Measurements from ENCODE around the gene NUP37.
"Not testable (repeated sequence)": the region's sequence is repeated elsewhere in the genome, so short reads cannot be mapped to it uniquely, and the experiment has no call there.

NUP37 gene, protein sequence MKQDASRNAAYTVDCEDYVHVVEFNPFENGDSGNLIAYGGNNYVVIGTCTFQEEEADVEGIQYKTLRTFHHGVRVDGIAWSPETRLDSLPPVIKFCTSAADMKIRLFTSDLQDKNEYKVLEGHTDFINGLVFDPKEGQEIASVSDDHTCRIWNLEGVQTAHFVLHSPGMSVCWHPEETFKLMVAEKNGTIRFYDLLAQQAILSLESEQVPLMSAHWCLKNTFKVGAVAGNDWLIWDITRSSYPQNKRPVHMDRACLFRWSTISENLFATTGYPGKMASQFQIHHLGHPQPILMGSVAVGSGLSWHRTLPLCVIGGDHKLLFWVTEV

GRCh38 chr12:102119674-102120563 lies at the start of gene NUP37, which contains the start of gene PARPBP:
NUP37 (minus strand) TSS chr12:102120114; CDS start chr12:102118518, 1,596 bp downstream.
PARPBP (plus strand) TSS chr12:102120183; CDS start chr12:102123889, 3,706 bp downstream.
- DNase-seq, result peak; percentile 54 to 77

DNA sequence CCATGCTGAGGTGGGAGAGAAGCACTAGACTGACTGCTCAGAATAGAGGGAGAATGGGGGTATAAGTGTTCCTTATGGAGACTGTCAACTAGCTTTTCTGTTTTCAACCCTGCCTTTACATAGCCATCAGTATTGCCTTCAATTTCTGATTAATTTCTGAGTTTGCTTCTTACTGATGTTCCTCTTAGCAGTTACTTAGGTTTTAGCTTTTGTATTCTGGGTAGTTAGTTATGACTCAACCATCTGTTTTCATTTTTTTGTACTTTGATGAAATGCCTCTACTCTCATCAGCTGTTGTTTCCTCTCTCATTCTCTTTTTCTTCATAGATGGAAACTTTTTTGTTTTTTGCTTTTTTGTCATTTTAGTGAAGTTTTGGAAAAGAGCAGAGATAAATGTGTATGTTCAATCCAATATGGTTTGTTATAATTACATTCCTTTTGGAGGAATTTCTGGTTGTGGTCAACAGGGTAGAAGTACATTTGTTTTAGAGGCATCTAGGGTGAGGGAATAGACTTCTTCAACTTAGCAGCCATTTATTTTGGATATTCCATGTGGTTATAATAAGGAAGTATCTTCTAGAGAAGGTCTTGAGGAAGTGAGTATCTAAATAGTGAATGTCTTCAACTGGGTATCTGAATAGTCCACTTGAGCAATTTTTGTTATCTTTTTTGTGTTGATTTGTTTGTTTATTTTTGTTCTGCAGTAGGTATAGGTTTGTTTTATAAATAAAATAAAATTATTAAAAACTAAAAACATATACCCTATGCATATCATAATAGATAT lies 48.1 kb upstream of the NUP37 start:
- DNase-seq, result no peak

- no peak for DNase-seq
These were observed 43.5 kb upstream of the NUP37 start for GRCh38 chr12:102163383-102163782.

DNA sequence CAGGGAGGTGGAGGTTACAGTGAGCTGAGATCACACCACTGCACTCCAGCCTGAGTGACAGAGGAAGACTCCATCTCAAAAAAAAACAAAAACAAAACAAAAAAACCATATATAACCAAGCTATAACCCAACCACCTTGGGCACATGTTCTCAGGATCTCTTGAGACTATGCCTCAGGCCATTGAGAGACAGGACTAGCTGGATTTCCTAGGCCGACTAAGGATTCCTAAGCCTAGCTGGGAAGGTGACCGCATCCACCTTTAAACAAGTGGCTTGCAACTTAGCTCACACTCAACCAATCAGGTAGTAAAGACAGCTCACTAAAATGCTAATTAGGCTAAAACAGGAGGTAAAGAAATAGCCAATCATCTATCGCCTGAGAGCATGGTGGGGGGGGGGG lies 35.3 kb upstream of the NUP37 start:
- DNase-seq, result not testable (repeated sequence)

DNA sequence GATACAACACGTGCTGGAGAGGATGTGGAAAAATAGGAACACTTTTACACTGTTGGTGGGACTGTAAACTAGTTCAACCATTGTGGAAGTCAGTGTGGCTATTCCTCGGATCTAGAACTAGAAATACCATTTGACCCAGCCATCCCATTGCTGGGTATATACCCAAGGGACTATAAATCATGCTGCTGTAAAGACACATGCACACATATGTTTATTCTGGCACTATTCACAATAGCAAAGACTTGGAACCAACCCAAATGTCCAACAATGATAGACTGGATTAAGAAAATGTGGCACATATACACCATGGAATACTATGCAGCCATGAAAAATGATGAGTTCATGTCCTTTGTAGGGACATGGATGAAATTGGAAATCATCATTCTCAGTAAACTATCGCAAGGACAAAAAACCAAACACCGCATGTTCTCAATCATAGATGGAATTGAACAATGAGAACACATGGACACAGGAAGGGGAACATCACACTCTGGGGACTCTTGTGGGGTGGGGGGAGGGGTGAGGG lies 27.2 kb upstream of the NUP37 start:
- DNase-seq, result not testable (repeated sequence)

GRCh38 chr12:102144221-102144620 lies 24.3 kb upstream of the NUP37 start:
- no peak for DNase-seq

- DNase-seq, result not testable (repeated sequence)
These were observed 23.0 kb upstream of the NUP37 start for GRCh38 chr12:102142866-102143373.

- DNase-seq, result not testable (repeated sequence)
These were observed 17.7 kb upstream of the NUP37 start for GRCh38 chr12:102137619-102138018.

- DNase-seq, result not testable (repeated sequence)
These were observed 11.5 kb upstream of the NUP37 start for GRCh38 chr12:102131442-102131841.

DNA sequence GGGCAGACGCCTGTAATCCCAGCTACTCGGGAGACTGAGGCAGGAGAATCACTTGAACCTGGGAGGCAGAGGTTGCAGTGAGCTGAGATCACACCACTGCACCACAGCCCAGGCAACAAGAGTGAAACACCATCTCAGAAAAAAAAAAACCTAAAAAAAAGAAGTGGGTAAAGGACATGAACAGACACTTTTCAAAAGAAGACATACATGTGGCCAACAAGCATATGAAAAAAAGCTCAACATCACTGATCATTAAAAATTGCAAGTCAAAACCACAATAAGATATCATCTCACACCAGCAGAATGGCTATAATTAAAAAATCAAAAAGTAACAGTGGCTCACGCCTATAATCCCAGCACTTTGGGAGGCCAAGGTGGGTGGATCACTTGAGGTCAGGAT lies 10.8 kb upstream of the NUP37 start:
- not testable (repeated sequence) for DNase-seq

GRCh38 chr12:102121328-102121727 lies 1.4 kb upstream of the NUP37 start:
- not testable (repeated sequence) for DNase-seq

DNA sequence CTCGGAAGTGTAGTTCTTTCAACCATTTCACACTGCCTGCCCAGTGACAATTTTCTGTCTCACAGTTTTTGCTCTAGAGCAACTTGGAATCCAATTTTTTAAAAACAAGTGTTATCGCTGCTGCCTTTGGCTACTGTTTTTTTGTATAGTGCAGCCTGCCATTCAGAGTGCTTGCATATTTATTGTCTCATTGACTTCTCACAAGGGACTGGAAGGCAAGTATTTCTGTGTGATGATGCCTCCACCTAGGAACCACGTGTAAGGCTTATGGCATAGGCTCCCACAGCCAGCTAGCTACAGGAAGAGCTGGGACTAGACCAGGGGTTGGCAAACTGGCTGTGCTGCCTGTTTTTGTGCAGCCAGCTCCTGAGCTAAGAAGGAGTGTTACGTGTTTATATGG lies 972 bp upstream of the NUP37 start:
- no peak for DNase-seq

DNA sequence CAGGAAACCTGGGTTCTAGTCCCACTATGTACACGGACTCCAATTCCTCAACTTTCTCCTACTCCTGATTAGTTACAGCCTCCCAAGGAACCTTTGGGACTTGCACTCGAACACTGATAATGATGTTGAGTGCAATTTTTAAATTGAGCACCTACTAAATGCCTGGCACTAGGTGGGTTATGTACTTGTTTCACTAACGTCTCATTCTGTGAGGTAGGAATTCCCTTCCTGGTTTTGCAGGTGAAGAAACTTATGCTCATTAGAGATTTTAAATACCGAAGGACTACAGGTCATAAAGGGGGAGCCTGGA lies 605 bp upstream of the NUP37 start:
- DNase-seq, result no peak

- no peak for DNase-seq
These were observed 1.0 kb downstream of the NUP37 start for GRCh38 chr12:102118874-102119273.

DNA sequence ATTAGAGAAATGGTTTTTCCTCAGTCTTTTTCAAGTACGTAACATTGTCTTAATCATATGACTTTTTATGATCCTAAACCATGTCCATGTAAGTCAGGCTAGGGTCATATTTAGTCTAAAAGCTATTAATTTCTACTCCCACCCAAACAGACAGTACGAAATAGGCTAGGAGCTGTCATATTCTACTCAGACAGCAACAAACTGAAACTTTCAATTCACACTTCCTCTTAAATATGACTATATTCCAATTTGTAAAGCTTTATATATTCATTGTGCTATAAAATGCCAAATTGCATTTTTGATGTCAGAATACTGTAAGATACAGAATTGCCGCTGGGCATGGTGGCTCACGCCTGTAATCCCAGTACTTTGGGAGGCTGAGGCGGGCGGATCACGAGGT lies 3.5 kb downstream of the NUP37 start:
- DNase-seq, result no peak

DNA sequence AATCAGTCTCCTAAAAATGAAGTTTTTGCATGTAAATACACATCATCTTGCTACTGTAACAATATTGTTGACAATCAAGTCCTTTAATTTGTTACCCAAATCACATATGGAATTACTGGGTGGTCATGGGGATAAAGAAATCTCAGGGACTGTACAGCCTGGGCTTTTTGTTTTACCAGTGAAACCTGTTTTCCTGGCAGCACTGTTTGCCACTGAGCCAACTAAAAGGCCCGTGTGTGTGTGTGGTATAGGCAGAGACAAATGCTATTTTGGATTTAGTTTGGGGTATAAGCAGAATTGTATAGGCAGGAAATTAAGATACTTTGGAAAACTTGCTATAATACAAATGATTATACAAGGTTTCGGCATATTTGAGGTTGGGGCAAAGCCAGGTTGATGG lies 5.7 kb downstream of the NUP37 start:
- no peak for DNase-seq

- DNase-seq, result no peak
These were observed 9.1 kb downstream of the NUP37 start for GRCh38 chr12:102110782-102111181.

DNA sequence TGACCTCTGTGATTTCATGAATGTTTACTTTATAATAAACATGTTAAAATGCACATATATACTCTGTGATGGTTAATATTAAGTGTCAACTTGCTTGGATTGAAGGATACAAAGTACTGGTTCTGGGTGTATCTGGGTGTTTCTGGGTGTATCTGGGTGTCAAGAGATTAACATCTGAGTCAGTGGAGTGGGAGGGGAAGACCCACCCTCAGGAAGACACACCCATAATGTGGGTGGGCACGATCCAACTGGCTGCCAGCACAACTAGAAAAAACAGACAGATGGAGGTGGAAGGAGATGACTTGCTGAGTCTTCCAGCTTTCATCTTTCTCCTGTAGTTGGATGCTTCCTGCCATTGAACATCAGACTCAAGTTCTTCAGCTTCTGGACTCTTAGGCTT lies 11.9 kb downstream of the NUP37 start:
- DNase-seq, result no peak

GRCh38 chr12:102106905-102107304 lies 13.0 kb downstream of the NUP37 start:
- no peak for DNase-seq

DNA sequence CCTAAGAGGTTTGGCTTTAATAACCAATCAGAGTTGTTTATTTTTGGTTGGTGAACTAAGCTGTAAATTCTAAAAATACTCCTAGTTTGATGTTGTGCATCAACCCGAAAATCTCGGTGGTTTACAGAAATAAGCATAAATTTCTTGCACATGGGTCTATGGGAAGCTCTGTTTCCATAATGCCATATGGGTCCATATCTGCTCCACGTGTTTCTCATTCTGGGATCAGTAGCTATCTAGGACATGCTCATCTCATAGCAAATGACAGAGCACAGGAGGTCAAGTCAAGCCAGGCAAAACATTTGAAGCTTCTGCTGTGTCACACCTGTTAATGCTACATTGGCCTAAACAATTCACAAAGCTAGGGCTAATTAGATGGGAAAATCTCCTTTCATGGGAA lies 23.1 kb downstream of the NUP37 start:
- no peak for DNase-seq

DNA sequence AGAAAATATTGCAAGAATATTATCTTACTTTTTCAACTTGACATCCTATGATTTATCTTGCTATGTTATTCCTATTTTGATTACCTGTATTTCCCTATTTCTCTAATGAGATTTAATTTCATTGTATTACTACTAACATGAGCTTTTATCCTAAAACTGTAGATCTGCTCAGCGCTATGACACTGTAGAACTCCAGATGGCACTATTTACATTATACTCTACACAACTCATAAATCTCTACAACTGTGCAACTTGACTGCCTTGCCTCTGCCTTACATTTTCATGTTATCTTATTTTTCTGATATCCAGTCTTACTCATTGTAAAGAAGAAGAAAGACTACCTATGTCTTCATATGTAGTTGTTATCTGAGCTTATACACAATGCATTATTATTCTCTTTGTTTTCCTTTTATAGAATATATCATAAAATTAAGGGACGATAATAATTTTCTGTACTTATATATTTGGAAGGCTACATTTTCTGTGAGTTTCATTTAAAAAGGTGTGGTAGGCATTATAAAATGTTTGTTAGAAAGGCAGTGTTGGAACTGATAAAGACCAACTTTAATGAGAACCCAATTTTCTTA lies 24.1 kb downstream of the NUP37 start:
- DNase-seq, result no peak

- DNase-seq, result no peak
These were observed 26.6 kb downstream of the NUP37 start for GRCh38 chr12:102093319-102093718.
